Vagina (tissue), 2 donors: Measurements from ENCODE around the gene MED20. TPM values are rescaled to one million over a fixed set of nuclear protein-coding genes. Genes with fewer than 3 reads are reported as not detected.

Source experiments
- DNase-seq, 2 donors: peaks; one replicate each; pipeline ENCODE4 v3.0.0-alpha.2; 2017; ENCODE audit errors: extremely low spot score in 2 of 2
- H3K27ac ChIP-seq: fragments of 200-600 bp; sonication (generic); one replicate; pipeline ENCODE4 v1.5.1; 2019
- H3K27me3 ChIP-seq: fragments of 200-600 bp; sonication (generic); one replicate; pipeline ENCODE4 v1.5.1; 2019
- H3K36me3 ChIP-seq, 2 donors: fragments of 200-600 bp; sonication (generic); one replicate each; pipeline ENCODE4 v1.5.1; 2017 to 2019
- H3K4me1 ChIP-seq: fragments of 200-600 bp; sonication (generic); one replicate; pipeline ENCODE4 v1.5.1; 2019
- H3K4me3 ChIP-seq, 2 donors: fragments of 200-600 bp; sonication (generic); 1 replicate in 1 of 2; 2 replicates in 1 of 2; pipeline ENCODE4 v1.5.1; 2016 to 2019
- H3K9me3 ChIP-seq: fragments of 200-600 bp; sonication (generic); one replicate; pipeline ENCODE4 v1.5.1; 2019
- POLR2A ChIP-seq, 2 donors: fragments of 450-650 bp; IDR thresholded peaks; one replicate each; pipeline ENCODE4 v1.6.1; 2017; ENCODE audit warnings: antibody characterized with exemption in 2 of 2, mild to moderate bottlenecking in 2 of 2, moderate library complexity in 2 of 2
- POLR2AphosphoS5 ChIP-seq, 2 donors: sonication (generic); formaldehyde crosslinking; IDR thresholded peaks; one replicate each; pipeline ENCODE4 v1.9.0; 2017; ENCODE audit warnings: antibody characterized with exemption in 2 of 2, mild to moderate bottlenecking in 2 of 2, low read depth in 1 of 2; ENCODE audit not compliant: insufficient read depth in 1 of 2
- intact Hi-C: fragments of 100-400 bp; cut with DNase I; formaldehyde crosslinking; loops from one replicate; pipeline ENCODE4 v1.15.1; 2023
- total RNA-seq: library from RNA; depleted of rRNA; stranded (reverse); fragments of >200 nt; gene quantifications from one replicate; pipeline ENCODE4 v1.2.3, GENCODE V29; 2016
- TF ChIP-seq, protein P1 (sequence below), 3 experiments: fragments of 450-650 bp in 2 of 3; fragments of 200-600 bp in 1 of 3; sonication (generic) in 1 of 3; IDR thresholded peaks; one replicate each; pipeline ENCODE4 v1.5.1; 2017 to 2019; ENCODE audit warnings: antibody characterized with exemption in 3 of 3, mild to moderate bottlenecking in 2 of 3, moderate library complexity in 2 of 3

MED20 gene
- total RNA-seq, 1 donor from 2014 or later, result 9.6 TPM

DNA sequence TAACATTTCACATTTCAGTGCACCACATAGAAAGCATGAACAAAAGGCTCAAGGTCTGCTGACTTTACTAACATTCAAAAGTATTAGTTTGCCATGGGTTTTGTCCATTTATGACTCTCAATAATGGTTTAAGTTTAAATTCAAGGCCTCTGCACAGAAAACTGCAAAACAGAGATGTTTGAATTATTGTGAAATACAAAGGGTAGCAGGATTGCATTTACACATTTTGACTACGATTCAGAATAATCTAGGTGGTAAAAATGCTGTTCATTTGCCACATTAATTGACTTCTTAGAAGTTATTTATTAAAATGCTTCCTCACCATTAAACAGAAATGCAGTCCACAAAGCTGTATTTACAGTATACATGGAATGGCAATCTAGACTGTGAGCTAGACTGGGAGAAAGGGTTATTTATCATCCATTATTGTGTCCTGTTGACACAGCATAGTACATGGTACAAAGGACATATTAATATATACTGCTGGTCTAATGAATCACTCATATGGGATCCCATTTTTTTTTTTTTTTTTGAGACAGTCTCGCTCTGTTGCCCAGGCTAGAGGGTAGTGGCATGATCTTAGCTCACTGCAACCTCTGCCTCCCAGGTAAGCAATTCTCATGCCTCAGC is 43.8 kb downstream of the MED20 start:
- H3K4me1 ChIP-seq, result no peaks in the 10 kb centered on the region
- no peak overlapping the region for H3K27ac ChIP-seq
- TF ChIP-seq, protein P1, sequence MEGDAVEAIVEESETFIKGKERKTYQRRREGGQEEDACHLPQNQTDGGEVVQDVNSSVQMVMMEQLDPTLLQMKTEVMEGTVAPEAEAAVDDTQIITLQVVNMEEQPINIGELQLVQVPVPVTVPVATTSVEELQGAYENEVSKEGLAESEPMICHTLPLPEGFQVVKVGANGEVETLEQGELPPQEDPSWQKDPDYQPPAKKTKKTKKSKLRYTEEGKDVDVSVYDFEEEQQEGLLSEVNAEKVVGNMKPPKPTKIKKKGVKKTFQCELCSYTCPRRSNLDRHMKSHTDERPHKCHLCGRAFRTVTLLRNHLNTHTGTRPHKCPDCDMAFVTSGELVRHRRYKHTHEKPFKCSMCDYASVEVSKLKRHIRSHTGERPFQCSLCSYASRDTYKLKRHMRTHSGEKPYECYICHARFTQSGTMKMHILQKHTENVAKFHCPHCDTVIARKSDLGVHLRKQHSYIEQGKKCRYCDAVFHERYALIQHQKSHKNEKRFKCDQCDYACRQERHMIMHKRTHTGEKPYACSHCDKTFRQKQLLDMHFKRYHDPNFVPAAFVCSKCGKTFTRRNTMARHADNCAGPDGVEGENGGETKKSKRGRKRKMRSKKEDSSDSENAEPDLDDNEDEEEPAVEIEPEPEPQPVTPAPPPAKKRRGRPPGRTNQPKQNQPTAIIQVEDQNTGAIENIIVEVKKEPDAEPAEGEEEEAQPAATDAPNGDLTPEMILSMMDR (IDR thresholded peaks at IDR 0.05), result no peak
- TF ChIP-seq POLR2AphosphoS5 (IDR thresholded peaks at IDR 0.05; ENCODE audit: insufficient read depth in 1 of 2, low read depth in 1 of 2), result no peak
- TF ChIP-seq POLR2A (IDR thresholded peaks at IDR 0.05), result no peak
- no peaks in the 10 kb centered on the region for H3K9me3 ChIP-seq
- H3K4me3 ChIP-seq, result no peak overlapping the region
- no peak for DNase-seq
- no peaks in the 10 kb centered on the region for H3K27me3 ChIP-seq
- intact Hi-C loops, result no loop called here
- H3K36me3 ChIP-seq, result no peaks in the 10 kb centered on the region

DNA sequence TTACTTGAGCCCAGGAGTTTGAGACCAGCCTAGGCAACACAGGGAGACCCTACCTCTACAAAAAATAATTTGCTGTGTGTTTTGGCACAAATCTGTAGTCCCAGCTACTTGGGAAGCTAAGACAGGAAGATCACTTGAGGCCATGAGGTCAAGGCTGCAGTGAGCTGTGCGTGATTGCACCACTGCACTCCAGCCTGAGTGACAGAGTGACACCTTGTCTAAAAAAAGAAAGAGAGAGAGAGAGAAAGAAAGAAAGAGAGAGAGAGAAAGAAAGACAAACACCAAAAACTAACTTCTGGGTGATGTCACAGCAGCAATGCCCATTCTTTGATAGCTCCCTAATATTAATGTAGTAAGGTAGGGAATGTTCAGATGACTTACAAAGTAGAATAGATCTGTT is 46.2 kb downstream of the MED20 start:
- no peak overlapping the region for H3K27ac ChIP-seq
- H3K4me1 ChIP-seq, result no peaks in the 10 kb centered on the region
- H3K4me3 ChIP-seq, result no peak overlapping the region
- TF ChIP-seq, protein P1 (IDR thresholded peaks at IDR 0.05), result no peak
- TF ChIP-seq POLR2AphosphoS5 (IDR thresholded peaks at IDR 0.05; ENCODE audit: insufficient read depth in 1 of 2, low read depth in 1 of 2) (no peak), POLR2A (IDR thresholded peaks at IDR 0.05) (no peak)
- no peak for DNase-seq
- H3K36me3 ChIP-seq, result no peaks in the 10 kb centered on the region
- H3K27me3 ChIP-seq, result no peaks in the 10 kb centered on the region
- H3K9me3 ChIP-seq, result no peaks in the 10 kb centered on the region
- intact Hi-C loops, result no loop called here

DNA sequence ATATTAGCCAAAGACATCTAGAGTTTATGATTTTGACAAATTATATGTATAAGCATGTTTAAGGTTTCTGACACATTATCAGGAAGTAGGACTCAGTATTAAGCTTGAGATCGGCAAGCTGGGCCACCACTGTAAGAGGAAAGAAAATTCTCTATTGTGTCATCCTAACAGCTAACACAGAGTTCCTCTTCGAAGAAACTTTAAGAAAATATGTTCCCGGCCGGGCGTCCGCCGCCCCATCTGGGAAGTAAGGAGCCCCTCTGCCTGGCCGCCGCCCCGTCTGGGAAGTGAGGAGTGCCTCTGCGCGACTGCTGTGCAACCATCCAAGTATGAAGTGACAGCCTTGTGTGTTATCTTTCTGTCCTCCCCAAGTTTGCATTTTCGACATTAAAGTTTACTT is 48.8 kb downstream of the MED20 start:
- Histone ChIP-seq H3K4me1 (no peaks in the 10 kb centered on the region), H3K4me3 (no peak overlapping the region), H3K27ac (no peak overlapping the region), H3K27me3 (no peaks in the 10 kb centered on the region), H3K9me3 (no peaks in the 10 kb centered on the region), H3K36me3 (no peaks in the 10 kb centered on the region)
- no peak for DNase-seq
- no peak for TF ChIP-seq POLR2AphosphoS5 (IDR thresholded peaks at IDR 0.05; ENCODE audit: insufficient read depth in 1 of 2, low read depth in 1 of 2)
- TF ChIP-seq POLR2A (IDR thresholded peaks at IDR 0.05), result no peak
- TF ChIP-seq, protein P1 (IDR thresholded peaks at IDR 0.05), result no peak
- intact Hi-C loops, result no loop called here

DNA sequence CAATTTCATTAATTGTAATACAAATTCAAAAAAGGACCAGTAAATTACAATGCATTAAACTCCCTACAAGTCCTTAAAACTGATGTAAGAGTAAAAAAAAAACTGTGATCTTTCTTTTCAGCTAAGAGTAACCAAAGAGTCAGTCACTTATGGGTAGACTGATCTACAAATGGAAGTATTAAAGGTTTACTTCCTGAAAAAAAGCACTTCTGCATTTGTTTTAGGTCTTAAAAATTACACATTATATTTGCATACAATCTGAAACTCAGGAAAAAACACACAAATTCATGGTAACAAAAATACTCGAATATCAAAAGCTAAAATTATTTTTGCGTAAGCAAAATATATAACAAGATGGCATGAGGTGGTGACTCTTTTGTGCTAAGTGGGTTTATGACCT is 49.2 kb downstream of the MED20 start:
- Histone ChIP-seq H3K9me3 (no peaks in the 10 kb centered on the region), H3K4me1 (no peaks in the 10 kb centered on the region), H3K4me3 (no peak overlapping the region), H3K36me3 (no peaks in the 10 kb centered on the region), H3K27me3 (no peaks in the 10 kb centered on the region), H3K27ac (no peak overlapping the region)
- DNase-seq, result no peak
- intact Hi-C loops, result no loop called here
- TF ChIP-seq POLR2A (IDR thresholded peaks at IDR 0.05) (no peak), POLR2AphosphoS5 (IDR thresholded peaks at IDR 0.05; ENCODE audit: insufficient read depth in 1 of 2, low read depth in 1 of 2) (no peak)
- TF ChIP-seq, protein P1 (IDR thresholded peaks at IDR 0.05), result no peak

DNA sequence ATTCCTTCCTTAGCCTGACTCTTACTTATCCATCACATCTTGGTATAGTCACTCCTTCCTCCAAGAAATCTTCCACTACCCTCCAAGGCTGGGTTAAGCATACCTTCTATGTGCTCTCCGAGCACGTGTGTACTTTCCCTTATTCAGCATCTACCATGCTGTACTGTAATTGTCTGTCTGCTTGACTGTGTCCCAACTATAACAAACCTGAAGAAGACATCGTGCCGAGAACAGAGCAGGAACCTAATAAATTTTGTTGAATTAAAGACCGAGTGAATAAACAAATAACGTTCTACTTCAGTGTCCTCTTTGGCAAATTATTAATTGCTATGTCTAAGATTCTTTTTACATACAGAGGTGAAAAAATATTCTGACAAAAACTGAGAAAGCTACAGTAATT is 61.6 kb downstream of the MED20 start:
- no peaks in the 10 kb centered on the region for H3K4me1 ChIP-seq
- intact Hi-C loops, result no loop called here
- no peak overlapping the region for H3K27ac ChIP-seq
- no peak for TF ChIP-seq POLR2A (IDR thresholded peaks at IDR 0.05)
- TF ChIP-seq POLR2AphosphoS5 (IDR thresholded peaks at IDR 0.05; ENCODE audit: insufficient read depth in 1 of 2, low read depth in 1 of 2), result no peak
- TF ChIP-seq, protein P1 (IDR thresholded peaks at IDR 0.05), result no peak
- DNase-seq, result no peak
- H3K9me3 ChIP-seq, result no peaks in the 10 kb centered on the region
- no peak overlapping the region for H3K4me3 ChIP-seq
- H3K36me3 ChIP-seq, result no peaks in the 10 kb centered on the region
- H3K27me3 ChIP-seq, result no peaks in the 10 kb centered on the region
